NOMO-1 (cell line): ENCODE measurements around the gene GLB1L3.
"Not testable (repeated sequence)": the region's sequence is repeated elsewhere in the genome, so short reads cannot be mapped to it uniquely, and the experiment has no call there.

Experiments used
- DNase-seq, 2 experiments: peaks; one replicate each; lab custom pipeline; 2025; ENCODE audit not compliant: unreplicated experiment in 2 of 2; lab: John Stamatoyannopoulos, UW

GLB1L3 gene

GRCh38 chr11:134312807-134313206 is 36.6 kb downstream of the GLB1L3 start:
- no peak for DNase-seq

GRCh38 chr11:134313379-134313778 is 37.2 kb downstream of the GLB1L3 start:
- no peak for DNase-seq

- no peak for DNase-seq
These were observed 37.8 kb downstream of the GLB1L3 start for GRCh38 chr11:134313821-134314607.

GRCh38 chr11:134317103-134317502 is 40.9 kb downstream of the GLB1L3 start:
- DNase-seq, result no peak

GRCh38 chr11:134321373-134321772 is 45.2 kb downstream of the GLB1L3 start:
- DNase-seq, result not testable (repeated sequence)

- no peak for DNase-seq
These were observed 46.4 kb downstream of the GLB1L3 start for GRCh38 chr11:134322553-134322952.

GRCh38 chr11:134328433-134328832 is 52.3 kb downstream of the GLB1L3 start:
- no peak for DNase-seq

GRCh38 chr11:134330611-134331353 is 54.6 kb downstream of the GLB1L3 start:
- no peak for DNase-seq

GRCh38 chr11:134331354-134332188 is 55.4 kb downstream of the GLB1L3 start, which contains the start of gene GLB1L2:
Gene GLB1L2 (plus strand): TSS chr11:134331988. CDS start chr11:134332062, 74 bp downstream.
- peak; percentile 58 to 69 for DNase-seq

- DNase-seq, result no peak
These were observed 56.0 kb downstream of the GLB1L3 start for GRCh38 chr11:134332189-134332631.

GRCh38 chr11:134332782-134333181 is 56.6 kb downstream of the GLB1L3 start:
- DNase-seq, result no peak

GRCh38 chr11:134333312-134333711 is 57.1 kb downstream of the GLB1L3 start:
- no peak for DNase-seq

GRCh38 chr11:134333946-134334345 is 57.8 kb downstream of the GLB1L3 start:
- no peak for DNase-seq

GRCh38 chr11:134334796-134335571 is 58.8 kb downstream of the GLB1L3 start:
- no peak for DNase-seq

GRCh38 chr11:134337051-134337450 is 60.9 kb downstream of the GLB1L3 start:
- no peak for DNase-seq

- no peak for DNase-seq
These were observed 61.9 kb downstream of the GLB1L3 start for GRCh38 chr11:134338068-134338467.

GRCh38 chr11:134338654-134339053 is 62.5 kb downstream of the GLB1L3 start:
- no peak for DNase-seq

- no peak for DNase-seq
These were observed 63.6 kb downstream of the GLB1L3 start for GRCh38 chr11:134339756-134340155.

- DNase-seq, result no peak
These were observed 64.3 kb downstream of the GLB1L3 start for GRCh38 chr11:134340354-134340964.
